NK-92 (cell line): ENCODE results near the gene ARHGAP45.

Experiments
- DNase-seq: peaks from one replicate; lab custom pipeline; 2025; ENCODE audit not compliant: unreplicated experiment; lab: John Stamatoyannopoulos, UW

ARHGAP45 gene

DNA sequence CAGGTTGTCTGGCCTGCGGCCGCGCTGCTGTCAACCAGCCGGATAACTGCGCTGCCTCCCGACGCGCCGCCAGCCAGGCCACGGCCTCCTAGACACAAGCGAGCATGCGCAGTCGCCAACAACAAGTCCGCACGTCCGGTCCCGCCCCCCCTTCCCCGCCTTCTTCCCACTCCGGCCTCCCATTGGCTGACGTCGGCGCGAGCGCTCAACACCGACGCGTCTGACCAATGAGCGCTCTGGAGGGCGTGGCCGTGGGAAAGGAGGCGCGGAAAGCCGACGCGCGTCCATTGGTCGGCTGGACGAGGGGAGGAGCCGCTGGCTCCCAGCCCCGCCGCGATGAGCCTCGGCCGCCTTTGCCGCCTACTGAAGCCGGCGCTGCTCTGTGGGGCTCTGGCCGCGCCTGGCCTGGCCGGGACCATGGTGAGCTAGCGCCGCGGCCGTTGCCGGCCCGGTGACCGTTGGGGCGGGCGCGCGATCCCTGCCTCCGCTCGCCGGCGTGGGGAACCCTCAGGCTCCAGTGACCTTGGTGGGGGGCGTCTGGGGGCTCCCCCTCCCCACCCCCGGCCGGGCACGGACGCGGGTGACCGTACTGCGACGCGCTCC, 36.8 kb downstream of the ARHGAP45 start, which contains the start of gene GPX4:
Gene GPX4 (plus strand): TSS at position 287 of the 603 bp plus-strand sequence. CDS start 50 bp downstream, at position 337.
- DNase-seq: peak; percentile 94

DNA sequence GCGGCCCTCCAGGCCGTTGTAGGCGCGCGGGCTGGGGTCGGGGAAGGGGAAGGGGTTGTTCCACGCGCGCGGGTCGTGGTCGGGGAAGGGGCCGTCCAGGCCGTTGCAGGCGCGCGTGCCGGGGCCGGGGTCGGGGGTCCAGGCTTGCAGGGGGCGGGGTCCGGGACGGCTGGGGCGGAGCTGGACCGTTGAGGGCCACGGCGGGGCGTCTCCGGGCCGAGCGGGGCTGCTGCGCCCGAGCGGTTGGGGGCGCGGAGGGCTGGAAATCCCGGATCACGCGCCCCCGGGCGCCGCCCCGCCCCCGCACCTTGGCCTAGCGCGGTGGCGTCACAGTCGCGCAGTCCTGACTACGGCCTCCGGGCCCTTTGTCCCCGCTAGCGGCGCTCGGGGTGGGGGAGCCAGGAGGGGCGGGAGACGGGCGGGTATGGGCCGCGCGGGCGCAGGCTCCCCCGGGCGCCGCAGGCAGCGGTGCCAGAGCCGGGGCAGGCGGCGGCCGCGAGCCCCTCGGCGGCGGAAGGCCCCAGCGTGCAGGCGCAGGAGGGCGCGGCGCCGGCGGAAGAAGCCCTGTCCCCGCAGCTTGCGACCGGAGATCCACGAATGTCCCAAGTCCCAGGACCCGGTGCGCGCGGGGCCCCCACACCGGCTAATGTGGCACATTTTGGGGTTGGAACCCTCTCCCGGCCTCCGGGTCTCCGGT, 37.5 kb downstream of the ARHGAP45 start:
- DNase-seq: no peak

DNA sequence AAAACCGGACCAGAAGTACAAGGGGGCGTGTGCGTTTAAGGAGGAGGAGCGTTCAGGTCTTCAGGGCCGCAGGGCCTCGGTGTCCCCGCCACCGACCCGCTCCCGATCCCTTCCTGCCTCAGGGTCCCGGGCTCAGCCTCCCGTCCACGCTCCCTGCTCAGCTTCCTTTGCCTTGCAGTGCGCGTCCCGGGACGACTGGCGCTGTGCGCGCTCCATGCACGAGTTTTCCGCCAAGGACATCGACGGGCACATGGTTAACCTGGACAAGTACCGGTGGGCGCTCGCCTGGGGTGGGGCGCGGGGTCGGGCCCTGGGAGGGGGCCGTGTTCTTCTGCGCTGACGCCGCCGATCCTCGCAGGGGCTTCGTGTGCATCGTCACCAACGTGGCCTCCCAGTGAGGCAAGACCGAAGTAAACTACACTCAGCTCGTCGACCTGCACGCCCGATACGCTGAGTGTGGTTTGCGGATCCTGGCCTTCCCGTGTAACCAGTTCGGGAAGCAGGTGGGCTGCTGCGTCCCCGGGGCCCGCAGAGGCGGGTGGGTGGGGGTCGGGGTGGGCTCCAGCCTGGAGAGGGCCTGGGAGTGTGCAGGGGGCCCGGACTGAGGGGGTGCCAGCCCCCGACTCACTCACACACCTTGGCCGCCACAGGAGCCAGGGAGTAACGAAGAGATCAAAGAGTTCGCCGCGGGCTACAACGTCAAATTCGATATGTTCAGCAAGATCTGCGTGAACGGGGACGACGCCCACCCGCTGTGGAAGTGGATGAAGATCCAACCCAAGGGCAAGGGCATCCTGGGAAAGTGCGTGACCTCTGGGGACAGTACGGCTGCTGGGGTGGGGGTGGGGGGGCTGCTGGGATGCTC, 38.3 kb downstream of the ARHGAP45 start:
- no peak for DNase-seq

DNA sequence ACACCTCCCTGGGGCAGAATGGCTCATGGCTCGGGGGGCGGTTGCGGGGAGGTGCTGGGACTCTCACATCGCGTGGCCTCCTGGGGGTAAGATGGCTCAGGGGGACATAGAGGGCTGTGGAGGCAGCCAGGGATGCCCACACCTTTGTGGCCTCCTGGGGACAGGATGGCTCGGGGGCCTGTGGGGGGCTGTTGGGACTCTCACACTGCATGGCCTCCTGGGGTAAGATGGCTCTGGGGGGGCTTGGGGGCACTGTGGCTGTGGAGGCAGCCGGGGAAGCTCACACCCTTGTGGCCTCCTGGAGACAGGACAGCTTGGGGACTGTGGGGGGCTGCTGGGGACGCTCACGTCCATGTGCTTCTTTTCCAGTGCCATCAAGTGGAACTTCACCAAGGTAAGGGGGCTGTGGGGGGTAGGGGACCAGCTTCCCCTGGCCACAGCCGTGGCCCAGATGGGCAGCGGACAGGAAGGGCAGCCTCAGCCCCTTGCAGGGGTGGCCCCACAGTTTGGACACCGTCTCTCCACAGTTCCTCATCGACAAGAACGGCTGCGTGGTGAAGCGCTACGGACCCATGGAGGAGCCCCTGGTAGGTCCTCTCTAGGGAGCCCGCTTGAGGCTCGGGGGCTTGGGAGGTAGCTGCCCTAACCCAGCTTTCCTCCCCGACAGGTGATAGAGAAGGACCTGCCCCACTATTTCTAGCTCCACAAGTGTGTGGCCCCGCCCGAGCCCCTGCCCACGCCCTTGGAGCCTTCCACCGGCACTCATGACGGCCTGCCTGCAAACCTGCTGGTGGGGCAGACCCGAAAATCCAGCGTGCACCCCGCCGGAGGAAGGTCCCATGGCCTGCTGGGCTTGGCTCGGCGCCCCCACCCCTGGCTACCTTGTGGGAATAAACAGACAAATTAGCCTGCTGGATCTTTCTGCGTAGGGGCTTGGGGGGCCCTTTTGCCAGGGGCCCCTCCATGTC, 39.2 kb downstream of the ARHGAP45 start:
- DNase-seq: no peak

DNA sequence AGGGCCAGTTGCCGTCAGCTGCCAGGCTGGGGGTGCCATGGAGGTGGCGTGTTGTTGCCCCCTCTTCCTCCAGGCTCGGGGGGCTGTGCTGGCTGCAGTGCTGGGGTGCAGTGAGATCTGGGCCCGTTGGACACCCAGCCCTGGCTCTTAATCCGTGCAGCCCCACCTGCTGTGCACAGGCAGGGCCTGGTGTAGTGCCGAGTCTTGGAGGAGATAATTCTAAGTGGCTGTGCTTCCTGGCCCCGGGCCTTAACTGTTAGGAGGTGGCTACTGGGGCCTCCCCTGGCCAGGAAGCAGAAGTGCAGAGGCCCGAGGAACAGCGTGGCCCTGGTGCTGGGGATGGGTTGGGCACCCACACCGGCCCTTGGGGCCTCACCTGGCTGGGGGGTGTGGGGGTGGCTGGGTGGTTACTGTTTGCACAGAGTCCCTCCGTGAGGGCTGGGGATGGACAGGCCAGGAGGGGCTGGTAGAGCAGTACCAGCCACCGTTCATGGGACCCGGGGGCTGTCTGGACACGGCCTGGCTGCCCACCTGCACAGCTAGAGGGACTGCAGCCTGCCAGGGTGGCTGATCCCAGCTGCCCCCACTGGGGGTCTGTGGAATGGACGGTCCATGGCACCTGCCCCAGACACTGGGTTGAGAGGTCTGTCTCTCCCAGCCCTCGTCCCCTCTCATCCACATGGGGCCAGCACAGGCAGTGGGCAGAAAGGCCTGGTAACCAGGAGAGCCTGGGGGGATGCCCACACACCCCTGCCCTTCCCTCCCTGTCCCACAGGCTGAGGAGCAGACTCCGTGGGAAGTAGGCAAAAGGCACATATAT, 40.1 kb downstream of the ARHGAP45 start:
- DNase-seq: no peak

DNA sequence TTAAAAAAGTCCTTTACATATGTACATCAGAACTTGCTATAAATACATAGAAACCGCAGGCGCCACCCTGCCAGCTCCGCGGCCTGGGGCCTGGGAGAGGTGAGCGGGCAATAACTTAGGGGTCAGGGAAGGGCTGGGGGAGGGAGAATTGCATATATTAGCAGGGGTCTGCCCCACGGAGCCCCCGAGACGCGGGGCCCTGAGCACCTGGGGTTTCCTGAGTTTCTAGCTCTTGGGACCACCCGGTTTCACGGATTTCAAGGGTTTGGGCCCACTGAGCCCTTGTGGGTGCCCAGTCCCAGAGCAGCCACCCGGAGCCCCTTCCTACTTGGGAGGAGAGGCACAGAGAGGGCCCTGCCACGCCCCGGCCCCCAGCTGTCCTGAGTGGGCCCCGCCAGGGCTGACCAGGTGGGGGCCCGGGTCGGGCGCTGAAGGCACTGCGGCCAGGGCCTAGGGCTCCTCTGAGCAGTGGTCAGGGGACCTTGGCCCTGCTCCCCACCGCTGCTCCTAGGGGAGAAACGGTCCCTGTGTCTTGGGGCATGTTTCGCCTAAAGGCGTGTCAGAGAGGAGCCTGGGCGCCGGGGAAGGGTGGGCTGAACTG, 40.8 kb downstream of the ARHGAP45 start:
- DNase-seq: no peak

DNA sequence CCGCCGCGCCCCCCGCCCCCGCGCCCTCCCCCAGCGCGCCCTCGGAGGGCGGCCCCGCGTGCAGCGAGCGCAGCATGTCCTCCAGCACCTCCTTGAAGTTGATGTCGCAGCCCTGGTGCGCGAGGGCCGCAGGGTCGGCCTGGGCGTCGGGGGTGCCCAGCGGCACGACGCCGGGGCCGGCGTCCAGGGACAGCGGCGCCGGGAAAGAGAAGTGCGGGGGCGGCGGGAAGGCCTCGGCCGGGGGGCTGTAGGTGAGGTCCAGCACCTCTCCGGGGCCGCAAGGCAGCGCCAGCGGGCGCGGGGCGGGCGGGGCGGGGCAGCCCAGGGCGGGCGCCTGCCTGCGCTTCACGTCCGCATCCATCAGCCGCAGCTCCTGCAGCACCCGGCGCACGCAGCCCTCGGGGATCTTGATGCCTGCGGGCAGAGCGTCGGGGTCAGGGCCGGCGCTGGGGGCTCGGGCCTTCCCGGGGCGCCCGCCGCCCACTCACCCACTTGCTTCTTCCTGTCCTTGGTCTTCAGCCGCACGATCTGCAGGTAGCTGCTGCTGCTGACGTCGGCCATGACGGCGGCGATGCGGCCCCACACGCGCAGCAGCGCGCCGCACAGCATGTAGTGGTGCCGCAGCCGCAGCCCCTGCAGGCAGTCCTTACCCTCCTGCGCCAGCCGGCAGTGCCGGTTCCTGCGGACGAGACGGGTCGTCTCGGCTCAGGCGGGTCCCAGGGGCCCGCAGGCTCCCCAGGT, 41.5 kb downstream of the ARHGAP45 start:
- DNase-seq: no peak

DNA sequence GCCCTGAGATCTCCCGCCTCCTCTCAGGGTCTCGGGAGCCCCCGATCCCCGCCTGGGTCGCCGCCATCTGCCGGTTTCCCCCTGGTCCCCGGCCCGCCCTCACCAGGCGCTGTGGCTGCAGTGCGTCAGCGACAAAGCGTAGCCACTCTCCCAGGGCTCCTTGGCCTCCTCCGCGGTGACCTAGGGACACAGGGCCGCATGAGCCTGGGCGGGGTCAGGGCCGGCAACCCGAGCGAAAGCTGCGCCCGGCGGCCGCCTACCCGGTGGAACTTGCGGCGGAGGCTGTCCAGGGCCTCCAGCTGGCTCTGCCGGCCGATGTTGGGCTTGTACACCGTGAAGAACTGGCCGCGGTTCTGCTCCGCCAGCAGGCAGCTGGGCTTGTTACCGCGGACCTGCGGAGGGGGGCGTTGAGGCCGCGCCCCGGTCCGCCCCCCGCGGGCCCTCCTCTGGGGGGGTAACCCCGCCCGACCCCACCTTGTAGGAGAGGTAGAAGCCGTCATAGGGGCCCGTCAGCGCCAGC, 42.1 kb downstream of the ARHGAP45 start:
- DNase-seq: no peak

DNA sequence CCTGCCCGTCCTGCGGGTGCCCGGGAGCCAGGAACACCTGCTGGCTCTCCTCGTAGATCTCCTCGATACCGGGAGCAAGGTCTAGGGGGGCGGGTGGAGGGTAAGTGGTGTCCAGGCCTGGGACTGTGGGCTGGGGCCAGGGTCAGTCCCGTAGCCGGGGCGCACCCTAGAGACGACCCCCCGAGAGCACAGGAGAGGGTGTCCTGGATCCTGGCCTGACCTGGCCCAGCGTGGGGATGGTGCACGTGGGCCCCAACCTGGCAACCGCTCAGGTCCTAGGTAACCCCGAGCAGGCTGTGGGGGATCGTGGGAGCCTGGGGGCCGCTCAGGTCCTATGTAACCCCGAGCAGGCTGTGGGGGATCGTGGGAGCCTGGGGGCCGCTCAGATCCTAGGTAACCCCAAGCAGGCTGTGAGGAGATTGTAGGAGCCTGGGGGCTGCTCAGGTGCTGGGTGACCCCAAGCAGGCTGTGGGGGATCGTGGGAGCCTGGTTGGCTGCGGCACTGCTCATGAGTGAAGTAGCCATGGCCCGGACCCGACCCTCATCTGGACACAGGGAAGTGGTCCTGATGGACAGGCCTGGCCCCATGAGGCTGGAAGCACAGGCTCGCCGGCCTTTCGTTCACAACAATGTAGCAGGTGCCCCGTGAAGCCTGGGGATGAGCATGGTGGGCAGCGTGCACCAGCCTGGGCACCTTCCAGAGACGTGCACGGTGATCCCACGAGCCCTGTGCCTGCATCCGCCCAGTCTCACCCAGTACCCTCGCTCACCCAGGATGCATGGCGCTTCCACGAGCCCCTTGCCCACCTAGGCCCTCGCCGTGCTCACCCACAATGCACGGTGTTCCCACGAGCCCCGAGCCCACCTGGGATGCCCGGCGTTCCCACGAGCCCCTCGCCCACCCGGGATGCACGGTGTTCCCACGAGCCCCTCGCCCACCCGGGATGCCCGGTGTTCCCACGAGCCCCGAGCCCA, 43.0 kb downstream of the ARHGAP45 start:
- no peak for DNase-seq

DNA sequence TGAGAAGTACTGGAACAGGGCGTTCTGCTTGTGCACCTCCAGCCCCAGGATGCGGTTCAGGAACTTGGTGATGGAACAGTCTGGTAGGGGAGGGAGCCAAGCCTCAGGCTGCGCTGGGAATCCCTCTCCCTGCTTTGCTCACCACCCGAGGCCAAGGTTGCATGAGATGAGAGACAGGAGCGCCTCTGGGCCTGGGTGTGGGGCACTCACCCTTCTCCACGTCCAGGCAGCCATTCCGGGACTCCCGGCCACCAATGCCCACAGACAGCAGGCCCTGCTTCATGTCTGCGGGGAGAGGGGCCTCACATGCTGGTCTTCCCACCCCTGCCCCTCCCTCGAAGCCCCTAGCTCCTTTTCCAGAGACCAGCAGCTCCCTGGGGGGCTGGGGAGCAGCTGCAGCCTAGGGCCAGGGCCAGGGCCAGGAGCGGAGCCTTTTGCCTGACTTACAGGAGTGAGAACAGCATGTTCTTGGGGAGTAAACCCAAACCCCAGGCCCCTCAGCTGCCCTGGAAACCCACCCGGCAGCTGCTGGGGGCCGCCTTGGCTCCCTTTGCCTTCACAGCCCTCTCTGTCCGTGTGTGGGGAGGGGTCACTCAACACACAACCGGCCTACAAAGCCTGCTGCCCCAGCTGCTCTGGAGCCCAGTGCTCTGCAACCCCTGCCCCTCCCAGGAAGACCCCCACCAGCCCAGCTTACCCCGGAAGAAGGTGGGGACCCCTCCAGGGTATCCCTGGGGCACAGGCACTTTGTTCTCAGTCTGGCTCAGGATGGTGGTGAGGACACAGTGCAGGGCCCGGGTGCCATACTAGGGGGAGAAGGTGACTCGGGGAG, 44.1 kb downstream of the ARHGAP45 start:
- no peak for DNase-seq

DNA sequence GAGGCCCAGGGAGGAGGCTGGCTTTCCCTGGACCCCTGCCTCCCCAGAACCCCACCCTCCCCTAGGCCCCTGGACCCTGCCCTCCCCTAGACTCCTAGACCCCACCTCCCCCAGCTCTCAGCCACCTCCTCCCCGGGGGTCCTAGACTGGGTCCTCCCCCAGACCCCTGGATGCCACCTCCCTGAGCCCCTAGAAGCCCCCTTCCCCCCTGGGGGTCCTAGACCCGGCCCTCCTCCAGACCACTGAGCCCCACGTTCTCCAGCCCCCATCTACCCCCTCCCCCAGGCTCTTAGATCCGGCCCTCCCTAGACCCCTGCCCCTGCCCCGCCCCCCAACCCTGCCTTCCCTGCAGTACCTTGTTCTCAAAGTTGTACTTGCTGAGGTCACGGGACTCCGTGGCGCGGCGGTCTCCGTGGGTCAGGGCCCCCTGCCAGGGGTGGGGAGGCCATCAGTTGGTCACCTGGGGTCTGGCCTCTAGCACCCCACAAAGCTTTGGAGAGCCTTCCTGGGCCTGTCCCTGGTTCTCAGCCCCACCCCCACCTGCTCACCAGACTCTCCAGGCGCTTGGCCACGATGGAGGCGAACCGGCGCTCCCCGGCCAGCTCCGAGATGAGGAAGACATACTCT, 44.8 kb downstream of the ARHGAP45 start:
- no peak for DNase-seq

DNA sequence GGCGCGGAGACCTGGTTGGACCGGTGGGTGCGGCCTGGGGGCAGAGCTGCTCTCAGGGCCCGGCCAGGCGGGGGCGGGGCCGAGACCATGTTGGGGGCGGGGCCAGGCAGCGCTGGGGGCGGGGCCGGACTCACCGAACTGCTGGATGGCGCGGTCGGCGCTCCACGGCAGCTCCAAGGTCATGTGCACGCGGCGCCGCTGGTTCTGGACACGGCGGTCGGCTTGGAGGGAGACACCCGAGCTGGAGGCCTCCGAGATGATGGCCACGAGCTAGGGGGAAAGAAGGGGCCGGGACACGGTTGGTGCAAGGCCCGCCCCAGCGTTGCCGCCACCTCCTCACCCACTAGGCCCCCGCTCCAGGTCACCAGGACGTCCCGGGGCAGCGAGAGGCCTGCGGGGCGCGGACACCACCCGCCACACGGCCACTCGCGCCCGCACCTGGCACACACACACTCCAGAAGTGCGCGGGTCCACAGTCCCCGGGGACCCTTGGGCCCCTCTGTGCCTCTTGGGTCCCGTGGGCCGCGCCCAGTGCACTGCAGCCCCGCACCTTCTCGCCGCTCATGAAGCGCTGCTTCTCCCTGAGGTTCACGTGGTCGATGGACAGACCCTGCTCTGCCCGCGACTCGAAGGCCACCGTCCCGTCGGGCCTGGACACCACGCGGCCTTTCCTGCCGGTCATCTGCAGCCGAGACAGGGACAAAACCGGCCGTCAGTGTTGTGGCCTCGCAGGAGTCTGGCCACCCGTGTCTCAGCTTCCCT, 45.5 kb downstream of the ARHGAP45 start:
- no peak for DNase-seq

DNA sequence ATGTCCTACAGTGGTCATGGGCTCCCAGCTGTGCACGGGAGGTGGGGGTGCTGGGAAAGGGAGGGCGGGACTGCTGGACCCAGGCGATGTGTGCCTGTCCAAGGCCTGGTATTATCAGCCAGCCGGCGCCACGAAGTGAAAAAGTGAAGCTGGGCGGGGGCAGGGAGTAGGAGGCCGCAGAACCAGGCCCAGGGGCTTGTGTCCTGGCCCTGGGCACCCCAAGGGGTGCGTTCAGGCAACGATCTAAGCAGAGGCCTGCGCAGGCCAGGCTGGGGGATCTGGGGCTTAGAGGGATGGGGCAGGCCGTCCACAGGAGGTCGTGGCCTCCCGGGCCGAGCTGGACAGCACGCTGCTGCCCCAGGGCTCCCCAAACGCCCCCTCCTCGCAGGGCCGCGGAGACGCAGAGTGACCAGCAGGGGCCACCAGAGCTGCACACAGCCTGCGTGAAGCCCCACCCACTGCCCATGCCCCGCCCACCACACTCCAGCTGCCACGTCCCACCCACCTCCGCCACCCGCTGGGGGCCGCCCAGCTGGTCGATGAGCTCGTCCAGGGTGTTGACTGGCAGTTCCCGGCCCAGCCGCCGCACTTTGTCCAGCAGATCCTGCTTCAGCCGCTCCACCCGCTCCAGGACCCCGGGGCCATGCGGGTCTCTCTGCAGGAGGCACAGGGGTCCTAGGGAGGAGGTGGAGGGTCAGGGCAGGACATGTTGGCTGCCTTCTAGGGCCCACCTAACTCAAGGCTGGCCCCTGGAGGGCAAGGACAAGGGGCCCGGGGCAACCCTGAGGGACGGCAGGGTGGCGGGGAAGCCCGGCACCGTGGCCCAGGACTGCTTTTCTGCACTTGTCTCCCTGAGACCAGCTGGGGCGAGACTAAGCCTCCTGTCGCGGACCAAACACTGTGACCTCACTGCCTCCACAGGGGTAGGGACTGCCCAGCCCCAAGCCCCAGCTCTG, 46.3 kb downstream of the ARHGAP45 start:
- DNase-seq: no peak

DNA sequence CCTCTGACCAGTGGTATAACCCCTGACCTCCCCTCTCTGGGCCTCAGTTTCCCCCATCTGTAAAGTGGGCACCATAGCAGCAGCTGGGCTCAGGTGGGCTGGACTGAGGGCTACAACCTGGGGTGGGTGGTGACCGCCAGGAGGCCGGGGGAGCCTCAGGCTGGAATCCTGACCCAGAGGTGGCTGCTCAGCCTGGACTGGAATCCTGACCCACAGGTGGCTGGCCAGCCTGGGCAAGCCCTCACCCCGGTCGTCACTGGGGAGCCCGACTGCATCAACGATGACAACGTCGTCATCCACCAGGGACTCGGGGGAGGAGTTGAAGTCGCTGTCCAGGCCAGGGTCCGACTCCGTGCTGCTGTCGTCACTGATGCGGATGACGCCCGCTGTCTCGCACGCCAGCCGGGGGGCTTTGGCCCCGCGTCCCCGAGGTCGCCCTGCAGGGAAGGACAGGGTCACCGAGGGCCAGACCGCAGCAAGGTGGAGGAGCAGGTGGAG, 47.1 kb downstream of the ARHGAP45 start:
- DNase-seq: no peak
